T-helper 2 cell (primary cell): ENCODE measurements around the gene KRTAP4-2.
"Not testable (repeated sequence)": the region's sequence is repeated elsewhere in the genome, so short reads cannot be mapped to it uniquely, and the experiment has no call there.

Experiments
- DNase-seq, 5 experiments: peaks; one replicate each; pipeline versions ENCODE4 v3.0.0 to v3.0.0-alpha.2; 2012 to 2022

KRTAP4-2 gene

GRCh38 chr17:41160648-41161047, 17.4 kb downstream of the KRTAP4-2 start, which contains the start of gene KRTAP4-4:
KRTAP4-4 (minus strand) TSS chr17:41160748; CDS start chr17:41160691, 57 bp downstream.
- no peak for DNase-seq

DNA sequence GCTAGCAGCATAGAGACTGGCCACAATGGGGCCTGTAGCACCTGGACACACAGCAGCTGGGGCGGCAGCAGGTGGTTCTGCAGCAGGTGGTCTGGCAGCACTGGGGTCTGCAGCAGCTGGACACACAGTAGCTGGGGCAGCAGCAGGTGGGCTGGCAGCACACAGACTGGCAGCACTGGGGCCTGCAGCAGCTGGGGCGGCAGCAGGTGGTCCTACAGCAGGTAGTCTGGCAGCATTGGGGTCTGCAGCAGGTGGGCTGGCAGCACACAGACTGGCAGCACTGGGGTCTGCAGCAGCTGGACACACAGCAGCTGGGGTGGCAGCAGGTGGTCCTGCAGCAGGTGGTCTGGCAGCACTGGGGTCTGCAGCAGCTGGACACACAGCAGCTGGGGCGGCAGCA, 17.8 kb downstream of the KRTAP4-2 start:
- not testable (repeated sequence) for DNase-seq

DNA sequence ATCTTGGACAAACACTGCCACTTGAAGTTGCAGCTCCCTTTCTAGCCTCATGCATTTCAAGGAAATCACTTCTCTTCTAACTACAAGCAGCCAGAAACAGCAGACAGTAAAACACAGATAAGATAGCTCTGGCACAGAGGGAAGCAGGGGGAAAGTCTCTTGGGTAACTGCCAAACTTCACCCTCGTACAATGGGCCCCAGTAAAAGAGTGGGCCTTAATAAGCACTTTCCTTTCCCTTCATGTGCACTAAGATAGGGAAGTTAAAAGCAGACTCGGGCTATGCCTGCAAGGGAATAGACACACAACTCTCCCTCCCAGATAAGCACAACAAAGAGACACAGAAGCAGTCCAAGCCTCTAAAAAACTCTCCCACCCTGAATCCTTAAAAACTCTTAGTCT, 24.2 kb downstream of the KRTAP4-2 start:
- no peak for DNase-seq

GRCh38 chr17:41151525-41151924, 26.5 kb downstream of the KRTAP4-2 start:
- DNase-seq, result no peak

DNA sequence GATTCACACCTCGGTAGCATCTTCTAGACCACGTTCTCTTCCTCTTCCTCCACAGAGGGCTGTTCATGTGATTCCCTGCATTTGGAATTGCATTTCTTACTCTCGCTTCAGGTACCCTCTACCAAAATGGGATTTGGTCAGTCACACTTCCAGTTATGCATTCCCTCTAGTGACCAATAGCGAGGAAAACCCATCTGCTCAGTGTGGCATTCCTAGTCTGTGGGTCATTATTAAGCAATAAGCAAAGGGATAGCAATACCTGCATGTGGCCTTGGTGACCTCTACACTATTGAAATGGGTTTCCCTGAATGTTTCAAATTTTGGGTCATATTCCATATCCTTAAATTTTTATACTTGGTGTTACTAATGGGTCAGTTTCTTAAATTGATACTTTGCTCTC, 28.0 kb downstream of the KRTAP4-2 start:
- DNase-seq, result no peak

- no peak for DNase-seq
These were observed 28.4 kb downstream of the KRTAP4-2 start, which contains the start of gene KRTAP4-5 for GRCh38 chr17:41149652-41149985. KRTAP4-5 (minus strand) TSS chr17:41149825; CDS start chr17:41149767, 58 bp downstream.

- DNase-seq, result not testable (repeated sequence)
These were observed 28.9 kb downstream of the KRTAP4-2 start for GRCh38 chr17:41148971-41149651.

DNA sequence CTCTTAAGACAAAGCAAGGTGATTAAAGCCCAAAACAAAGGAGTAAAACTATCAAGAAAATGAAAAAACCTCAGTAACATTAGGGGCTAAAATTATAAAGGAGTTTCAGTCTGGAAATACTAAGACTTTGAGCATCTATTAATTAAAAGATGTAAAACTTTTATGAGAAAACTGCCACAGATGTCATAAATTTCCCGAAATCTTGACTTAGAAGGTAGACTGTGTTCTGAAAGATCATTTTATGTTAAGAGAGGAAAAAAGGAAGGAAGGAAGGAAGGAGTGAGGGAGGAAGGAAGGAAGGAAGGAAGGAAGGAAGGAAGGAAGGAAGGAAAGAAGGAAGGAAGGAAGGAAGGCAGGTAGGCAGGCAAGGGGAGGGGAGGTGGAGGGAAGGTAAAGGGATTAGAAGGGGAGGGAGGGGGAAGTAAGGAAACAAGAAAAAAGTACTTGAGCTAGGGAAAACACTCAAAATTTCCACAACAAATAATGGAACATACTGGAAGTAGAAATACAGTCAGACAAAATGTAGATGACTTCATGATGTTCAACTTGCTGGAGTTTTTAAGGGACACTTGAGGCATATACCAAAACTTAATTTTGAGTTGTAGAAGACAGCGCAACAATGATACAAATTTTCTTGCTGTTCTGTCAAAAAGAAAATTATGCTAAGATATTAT, 30.4 kb downstream of the KRTAP4-2 start:
- DNase-seq, result no peak

GRCh38 chr17:41145261-41145660, 32.8 kb downstream of the KRTAP4-2 start:
- no peak for DNase-seq

- DNase-seq, result no peak
These were observed 33.2 kb downstream of the KRTAP4-2 start for GRCh38 chr17:41144846-41145245.

GRCh38 chr17:41141361-41141760, 36.7 kb downstream of the KRTAP4-2 start:
- DNase-seq, result no peak

DNA sequence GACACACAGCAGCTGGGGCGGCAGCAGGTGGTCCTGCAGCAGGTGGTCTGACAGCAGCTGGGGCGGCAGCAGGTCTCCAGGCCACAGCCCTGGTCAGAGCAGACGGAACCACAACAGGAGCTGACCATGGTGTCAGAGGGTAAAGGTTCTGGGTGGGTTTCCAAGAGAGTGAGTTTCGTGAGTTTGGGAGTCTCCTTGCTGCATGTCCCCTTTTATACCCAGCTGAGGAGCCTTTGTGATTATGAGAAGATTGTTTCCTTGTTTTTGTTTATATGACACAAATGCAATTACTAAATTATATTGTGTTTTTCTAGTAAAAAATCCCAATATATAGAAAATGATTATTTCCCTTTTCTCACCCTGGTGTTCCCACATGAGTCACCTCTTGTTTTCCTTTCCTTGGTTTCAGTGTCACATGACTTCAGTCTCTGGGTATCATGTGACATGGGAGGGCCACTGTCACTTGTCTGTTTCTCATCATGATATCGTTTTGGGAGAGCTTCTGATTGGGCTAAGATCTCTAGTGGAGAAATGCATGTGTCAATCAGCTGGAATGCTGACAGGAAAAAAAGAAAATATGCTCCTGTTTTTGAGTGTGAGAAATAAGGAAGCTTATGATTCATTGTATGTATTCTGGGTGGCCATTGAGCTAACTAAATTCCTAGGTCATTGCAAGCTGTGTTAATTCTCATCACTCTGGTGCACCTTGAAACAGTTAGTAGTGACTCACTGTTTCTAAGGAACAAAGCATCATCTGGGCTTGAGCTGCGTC, 37.5 kb downstream of the KRTAP4-2 start, which contains the start of gene KRTAP4-6:
Gene KRTAP4-6 (minus strand): TSS at position 185 of the 772 bp plus-strand sequence. CDS start 57 bp downstream, at position 128.
- no peak for DNase-seq

DNA sequence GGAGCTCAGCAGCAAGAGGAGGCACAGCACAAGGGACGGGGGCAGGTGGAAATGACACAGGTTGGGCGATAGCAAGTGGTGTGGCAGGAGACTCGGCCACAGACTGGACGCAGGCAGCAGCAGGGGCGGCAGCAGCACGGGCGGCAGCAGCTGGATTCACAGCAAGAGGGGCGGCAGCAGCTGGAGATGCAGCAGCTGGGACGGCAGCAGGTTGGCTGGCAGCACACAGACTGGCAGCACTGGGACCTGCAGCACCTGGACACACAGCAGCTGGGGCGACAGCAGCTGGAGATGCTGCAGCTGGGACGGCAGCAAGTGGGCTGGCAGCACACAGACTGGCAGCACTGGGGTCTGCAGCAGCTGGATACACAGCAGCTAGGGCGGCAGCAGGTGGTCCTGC, 38.2 kb downstream of the KRTAP4-2 start:
- DNase-seq, result not testable (repeated sequence)

GRCh38 chr17:41133880-41134735, 43.9 kb downstream of the KRTAP4-2 start:
- DNase-seq, result no peak

GRCh38 chr17:41131979-41132378, 46.0 kb downstream of the KRTAP4-2 start:
- DNase-seq, result no peak
